NCI-H187 treated with DMSO at 0.1 percent for 48 hours (cell line): ENCODE measurements around the gene ZNF326.
"Not testable (repeated sequence)": the region's sequence is repeated elsewhere in the genome, so short reads cannot be mapped to it uniquely, and the experiment has no call there.

Source experiments
- DNase-seq: peaks from one replicate; lab custom pipeline; 2025; lab: John Stamatoyannopoulos, UW

Gene ZNF326

GRCh38 chr1:89996450-89997110 lies 1.7 kb downstream of the ZNF326 start:
- DNase-seq: no peak

- not testable (repeated sequence) for DNase-seq
Observed at GRCh38 chr1:89997152-89997551, 2.2 kb downstream of the ZNF326 start.

- no peak for DNase-seq
Observed at GRCh38 chr1:89998306-89998705, 3.4 kb downstream of the ZNF326 start.

GRCh38 chr1:89999208-89999607 lies 4.3 kb downstream of the ZNF326 start:
- no peak for DNase-seq

DNA sequence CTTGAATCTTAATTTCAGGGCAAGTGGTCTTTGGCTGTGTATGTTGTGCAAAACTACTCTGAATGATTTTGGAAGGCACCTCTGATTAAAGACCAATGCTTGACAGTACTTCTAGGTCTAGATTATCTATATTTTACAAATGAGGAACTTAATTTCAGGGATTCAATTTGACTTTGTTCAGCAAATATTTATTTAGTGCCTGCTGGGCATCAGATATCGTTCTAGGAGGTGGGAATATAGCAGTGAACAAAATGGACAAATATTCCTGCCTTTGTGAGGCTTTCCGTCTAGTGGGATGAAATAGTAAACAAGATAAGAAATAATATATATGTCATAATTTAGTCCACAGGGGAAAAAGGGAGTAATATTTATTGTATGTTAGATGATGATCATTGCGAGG lies 4.7 kb downstream of the ZNF326 start:
- DNase-seq: no peak

- no peak for DNase-seq
Observed at GRCh38 chr1:90000934-90001676, 6.2 kb downstream of the ZNF326 start.

DNA sequence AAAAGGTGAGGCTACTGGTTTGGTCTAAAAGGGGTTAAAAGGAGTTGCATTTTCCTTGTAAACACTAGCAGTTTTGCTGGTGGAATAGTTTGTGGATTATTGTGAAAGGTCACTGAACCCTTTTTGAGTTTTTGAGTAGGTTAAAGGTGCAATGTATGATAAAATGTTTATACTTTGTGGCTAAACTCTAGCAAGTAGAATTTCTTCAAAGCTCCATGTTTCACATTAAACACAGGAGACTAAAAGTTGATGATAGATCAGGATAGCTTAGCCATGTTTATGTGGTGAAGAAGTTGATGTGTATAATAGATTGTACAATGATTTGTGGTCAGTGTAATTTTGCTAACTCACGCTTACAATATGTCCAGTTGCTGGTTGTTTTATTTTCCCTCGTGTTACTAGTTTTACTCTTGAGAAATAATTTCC lies 13.1 kb downstream of the ZNF326 start:
- DNase-seq: no peak

DNA sequence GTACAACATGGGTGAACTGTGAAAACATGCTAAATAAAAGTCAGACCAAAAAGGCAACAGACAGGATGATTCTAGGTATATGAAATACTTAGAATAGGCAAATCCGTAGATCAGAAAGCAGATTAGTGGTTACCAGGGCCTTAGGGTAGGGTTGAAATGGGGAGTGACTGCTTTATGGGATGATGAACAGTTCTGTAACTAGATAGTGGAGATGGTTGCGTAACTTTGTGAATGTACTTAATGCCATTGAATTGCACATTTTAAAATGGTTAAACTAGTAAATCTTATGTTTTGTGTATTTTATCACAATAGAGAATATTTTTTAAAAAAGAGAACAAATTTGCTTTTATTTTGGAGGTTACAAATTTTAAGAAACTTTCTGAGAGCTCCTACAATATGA lies 17.4 kb downstream of the ZNF326 start:
- no peak for DNase-seq

DNA sequence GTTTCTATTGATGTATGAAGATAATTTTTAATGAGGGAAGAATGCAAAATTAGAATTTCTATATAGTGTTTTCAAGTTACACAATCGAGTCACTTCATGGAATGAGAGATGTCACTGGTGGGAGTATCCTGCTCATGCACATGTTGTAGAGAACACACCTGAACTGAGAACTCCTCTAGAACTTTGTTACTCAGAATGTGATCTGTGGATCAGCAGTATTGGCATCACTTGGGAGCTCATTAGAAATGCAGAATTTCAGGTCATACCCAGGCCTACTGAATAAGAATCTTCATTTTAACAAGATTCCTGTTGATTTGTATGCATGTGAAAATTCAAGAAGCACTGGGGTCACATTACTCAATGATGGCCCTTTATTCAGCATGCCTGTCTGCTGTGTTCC lies 28.8 kb downstream of the ZNF326 start:
- no peak for DNase-seq

DNA sequence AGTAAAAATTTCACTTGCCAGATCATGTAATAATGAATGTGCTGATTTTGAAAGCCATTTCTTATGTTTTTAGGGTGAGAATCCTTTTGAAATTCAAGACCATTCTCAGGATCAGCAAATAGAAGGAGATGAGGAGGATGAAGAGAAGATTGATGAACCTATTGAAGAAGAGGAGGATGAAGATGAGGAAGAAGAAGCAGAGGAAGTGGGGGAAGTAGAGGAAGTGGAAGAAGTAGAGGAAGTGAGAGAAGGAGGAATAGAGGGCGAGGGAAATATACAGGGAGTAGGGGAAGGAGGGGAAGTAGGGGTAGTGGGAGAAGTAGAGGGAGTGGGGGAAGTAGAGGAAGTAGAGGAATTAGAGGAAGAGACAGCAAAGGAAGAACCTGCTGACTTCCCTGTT lies 32.4 kb downstream of the ZNF326 start:
- no peak for DNase-seq

DNA sequence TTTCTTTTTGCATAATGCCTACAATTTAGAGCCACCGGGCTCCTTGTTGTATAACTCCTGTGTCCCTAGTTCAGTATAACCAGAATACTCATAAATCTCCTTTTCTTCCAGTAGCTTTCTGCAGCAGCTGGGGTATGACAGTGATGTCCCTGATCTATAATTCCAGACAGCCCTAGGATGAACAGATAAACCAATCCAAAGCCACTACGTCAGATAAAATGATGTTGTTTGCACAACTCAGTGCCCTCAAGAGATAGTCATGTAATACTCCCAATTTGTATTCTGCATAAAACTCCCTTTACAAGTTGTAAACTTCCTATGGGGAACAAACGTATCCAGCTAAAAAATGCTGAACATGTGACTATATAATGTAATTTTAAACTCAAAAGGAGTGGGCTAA lies 44.7 kb downstream of the ZNF326 start:
- no peak for DNase-seq

GRCh38 chr1:90043586-90043985 lies 48.7 kb downstream of the ZNF326 start:
- DNase-seq: no peak

DNA sequence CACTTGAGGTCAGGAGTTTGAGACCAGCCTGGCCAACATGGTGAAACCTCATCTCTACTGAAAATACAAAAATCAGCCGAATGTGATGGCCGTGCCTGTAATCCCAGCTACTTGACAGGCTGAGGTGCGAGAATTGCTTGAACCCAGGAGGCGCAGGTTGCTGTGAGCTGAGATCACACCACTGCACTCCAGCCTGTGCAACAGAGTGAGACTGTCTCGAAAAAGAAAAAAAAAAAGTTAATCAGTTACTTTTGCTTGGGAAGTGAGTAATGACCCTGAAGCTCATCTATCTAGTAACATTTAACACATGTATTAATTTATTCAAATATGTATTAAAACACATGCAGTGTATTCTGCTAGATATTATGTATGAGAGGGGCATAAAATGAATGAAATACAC lies 49.4 kb downstream of the ZNF326 start:
- no peak for DNase-seq

GRCh38 chr1:90045853-90046563 lies 51.1 kb downstream of the ZNF326 start:
- no peak for DNase-seq

DNA sequence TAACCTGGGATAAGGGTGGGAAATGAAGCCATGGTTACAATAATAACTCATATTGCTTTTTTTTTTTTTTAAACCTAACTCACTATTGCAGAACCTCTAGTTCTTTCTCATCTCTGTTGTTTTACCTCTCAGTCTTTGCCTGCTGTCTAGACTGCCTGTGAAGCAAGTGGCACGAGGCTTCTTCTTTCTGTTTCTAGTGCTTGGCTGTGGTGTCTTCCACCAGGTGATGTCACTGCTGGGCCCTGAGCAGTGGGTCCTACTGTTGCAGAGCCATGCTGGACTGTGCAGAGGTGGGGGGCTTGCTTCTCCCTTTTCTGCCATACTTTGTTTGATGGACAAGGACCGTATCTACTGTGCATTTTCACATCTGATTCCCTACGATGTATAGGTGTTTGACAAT lies 51.7 kb downstream of the ZNF326 start:
- DNase-seq: no peak

DNA sequence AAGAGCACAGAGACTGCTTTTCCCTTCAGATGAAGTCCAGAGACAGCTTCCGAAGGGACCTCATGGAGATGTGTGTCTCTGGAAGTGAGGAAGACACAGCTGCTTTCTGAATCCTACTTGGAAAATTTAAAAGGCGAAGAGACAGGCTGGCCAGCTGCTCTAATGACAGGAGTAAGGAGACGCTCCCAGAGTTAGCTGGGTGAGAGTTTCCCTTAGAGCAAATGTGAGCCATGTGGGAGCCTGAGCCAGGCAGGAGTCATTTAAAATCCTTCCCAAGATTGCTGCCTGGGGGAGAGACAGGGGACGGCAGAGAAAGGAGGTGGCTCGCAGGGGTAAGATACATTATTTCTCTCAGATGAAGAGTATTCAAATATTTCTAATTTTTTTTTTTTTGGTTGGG lies 53.1 kb downstream of the ZNF326 start:
- DNase-seq: no peak

- not testable (repeated sequence) for DNase-seq
Observed at GRCh38 chr1:90062700-90063643, 68.1 kb downstream of the ZNF326 start.

DNA sequence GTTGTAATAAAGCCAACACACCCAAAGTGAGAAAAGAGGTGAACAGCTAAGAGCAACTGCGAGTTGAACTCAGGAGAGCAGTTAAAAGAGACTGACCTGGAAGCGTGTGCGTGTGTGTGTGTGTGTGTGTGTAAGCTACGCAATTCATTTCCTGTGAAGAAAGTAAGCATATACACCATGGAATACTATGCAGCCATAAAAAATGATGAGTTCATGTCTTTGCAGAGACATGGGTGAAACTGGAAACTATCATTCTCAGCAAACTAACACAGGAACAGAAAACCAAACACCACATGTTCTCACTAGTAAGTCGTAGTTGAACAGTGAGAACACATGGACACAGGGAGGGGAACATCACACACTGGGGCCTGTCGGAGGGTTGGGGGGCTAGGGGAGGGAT lies 69.2 kb downstream of the ZNF326 start:
- DNase-seq: not testable (repeated sequence)

DNA sequence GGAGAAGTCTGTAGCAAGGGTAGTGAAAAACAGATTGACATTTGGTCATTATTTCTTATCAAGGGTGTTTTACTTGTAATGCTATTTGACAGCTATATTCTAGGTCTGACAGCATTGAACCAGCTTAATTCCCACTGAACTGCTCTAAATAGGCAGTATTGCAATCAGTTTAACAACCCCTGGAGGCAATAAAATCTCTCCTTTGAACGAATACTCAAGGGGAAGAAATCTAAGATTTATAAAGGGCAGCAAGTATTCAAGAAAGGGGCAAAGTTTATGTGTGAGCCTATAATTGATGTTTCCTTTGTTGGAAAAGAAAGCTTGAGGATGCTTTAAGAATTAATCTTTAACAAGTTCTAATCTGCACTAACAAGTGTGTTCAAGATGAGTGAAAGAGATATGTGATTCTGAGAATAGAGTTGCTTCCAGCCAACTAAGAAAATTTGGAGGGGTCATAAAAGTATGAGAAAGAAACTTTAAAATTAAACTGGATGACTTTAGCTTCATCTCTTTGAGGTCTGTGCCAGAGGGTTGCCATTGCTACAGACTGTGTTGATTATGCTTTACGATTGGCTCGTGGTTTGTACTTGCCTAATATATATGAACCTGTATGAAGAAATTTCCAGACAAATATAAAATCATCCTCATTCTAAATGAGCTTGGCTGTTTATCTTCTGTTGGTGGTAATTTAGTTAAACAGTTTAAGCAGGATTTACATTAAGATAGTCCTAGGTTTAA lies 72.5 kb downstream of the ZNF326 start:
- DNase-seq: no peak

DNA sequence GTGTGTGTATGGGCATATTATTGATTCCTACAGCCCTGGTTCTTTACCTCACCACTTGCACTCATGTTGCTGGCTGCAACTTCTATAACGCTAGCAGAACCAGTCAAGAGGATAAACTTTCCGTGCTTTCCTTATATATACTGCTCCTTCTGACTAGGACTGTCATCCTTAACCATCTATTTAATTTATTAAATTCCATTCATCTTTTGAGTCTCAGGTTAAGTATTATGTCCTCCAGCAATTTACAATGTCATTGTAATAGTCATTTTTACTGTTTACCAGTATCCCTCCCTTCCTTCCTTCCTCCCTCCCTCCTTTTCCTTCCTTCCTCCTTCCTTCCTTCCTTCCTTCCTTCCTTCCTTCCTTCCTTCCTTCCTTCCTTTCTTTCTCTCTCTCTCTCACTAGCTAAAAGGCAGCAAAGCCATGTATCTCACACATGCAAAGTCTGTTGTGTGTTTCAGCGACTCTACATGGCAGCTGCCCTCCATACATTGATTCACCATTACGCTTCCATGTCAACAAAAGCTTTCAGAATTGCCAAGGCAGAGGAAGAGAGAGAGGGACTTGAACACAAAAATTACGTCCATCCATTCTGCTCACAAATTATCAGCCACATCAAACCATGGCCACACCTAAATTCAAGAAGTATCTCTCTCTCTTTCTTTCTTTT lies 73.8 kb downstream of the ZNF326 start:
- no peak for DNase-seq

DNA sequence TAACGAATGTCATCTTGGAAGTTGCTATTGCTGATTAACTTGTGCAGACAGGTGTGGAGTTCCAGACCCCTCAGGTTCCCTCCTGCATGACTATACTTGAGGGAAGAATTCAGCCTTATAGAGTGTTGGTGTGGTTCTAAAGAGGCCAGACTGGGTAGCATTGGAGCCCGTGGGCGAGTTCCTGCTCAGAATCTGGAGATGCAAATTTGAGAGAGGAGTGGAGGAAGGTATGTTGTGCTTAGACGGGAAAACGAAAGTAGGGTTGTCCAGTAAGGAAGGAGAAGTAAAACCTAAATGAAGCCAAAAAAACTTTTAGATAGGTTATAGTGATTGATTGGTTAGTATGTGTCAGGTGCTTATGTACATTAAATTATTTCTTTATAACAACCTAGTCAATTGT lies 79.2 kb downstream of the ZNF326 start:
- DNase-seq: no peak
